Heart right ventricle (tissue), 16 donors: ENCODE results near the gene ARRDC4. TPM values are rescaled to one million over a fixed set of nuclear protein-coding genes. Genes with fewer than 3 reads are reported as not detected.

Source experiments
- ATAC-seq, 8 donors: fragments of 200-7000 bp; cut with Tn5 transposase; one replicate each; pipeline ENCODE4 v1.9.1; 2020; ENCODE audit warnings: mild to moderate bottlenecking in 8 of 8, moderate library complexity in 8 of 8, moderate number of reproducible peaks in 1 of 8
- DNase-seq, 2 donors: peaks; one replicate each; pipeline ENCODE4 v3.0.0-alpha.2; 2020
- H3K27ac ChIP-seq, 10 donors: fragments of 200-600 bp; sonication (generic) in 2 of 10; one replicate each; pipeline versions ENCODE4 v1.5.0 to v1.8.0; 2020 to 2022; ENCODE audit warnings: mild to moderate bottlenecking in 3 of 10
- H3K27me3 ChIP-seq, 7 donors: fragments of 200-600 bp; one replicate each; pipeline ENCODE4 v1.8.0; 2021 to 2022; ENCODE audit warnings: mild to moderate bottlenecking in 2 of 7
- H3K36me3 ChIP-seq, 9 donors: fragments of 200-600 bp; sonication (generic) in 1 of 9; one replicate each; pipeline versions ENCODE4 v1.5.0 to v1.8.0; 2020 to 2022; ENCODE audit warnings: mild to moderate bottlenecking in 2 of 9
- H3K4me1 ChIP-seq, 9 donors: fragments of 200-600 bp; sonication (generic) in 1 of 9; one replicate each; pipeline versions ENCODE4 v1.5.0 to v1.8.0; 2020 to 2022; ENCODE audit warnings: mild to moderate bottlenecking in 4 of 9
- H3K4me3 ChIP-seq, 10 donors: fragments of 200-600 bp; sonication (generic) in 2 of 10; one replicate each; pipeline versions ENCODE4 v1.5.0 to v1.8.0; 2020 to 2022; ENCODE audit warnings: mild to moderate bottlenecking in 7 of 10, moderate library complexity in 2 of 10
- H3K9me3 ChIP-seq, 11 donors: fragments of 200-600 bp in 10 of 11; sonication (generic) in 2 of 11; one replicate each; pipeline versions ENCODE4 v1.5.0 to v1.8.0; 2013 to 2022; ENCODE audit warnings: mild to moderate bottlenecking in 2 of 11, control low read depth in 1 of 11, moderate library complexity in 1 of 11
- CTCF ChIP-seq, 9 donors: fragments of 200-600 bp; sonication (generic) in 2 of 9; IDR thresholded peaks; one replicate each; pipeline versions ENCODE4 v1.5.0 to v1.8.0; 2021 to 2022; ENCODE audit warnings: antibody characterized with exemption in 9 of 9, mild to moderate bottlenecking in 5 of 9, moderate library complexity in 1 of 9
- WGBS, 2 donors: extraction: QIAGEN DNeasy Blood & Tissue Kit; methylation state at CpG; one replicate each; pipeline ENCODE4 v1.1.7; 2013; ENCODE audit warnings: inconsistent platforms in 1 of 2; 5-methylcytosine and 5-hydroxymethylcytosine counted together
- intact Hi-C, 10 donors: fragments of 100-400 bp; cut with DNase I; formaldehyde crosslinking; loops; one replicate each; pipeline versions ENCODE4 v1.11.1 to v1.14.2; 2022
- polyA plus RNA-seq, 2 donors: library from polyadenylated mRNA; stranded (reverse); fragments of 200-250 nt; gene quantifications; one replicate each; pipeline ENCODE4 v1.2.3, GENCODE V29; 2013
- total RNA-seq, 10 donors: library from RNA; stranded (reverse); fragmentation: NEBNext Ultra II Directional in 3 of 10; extraction: Animal tissue kit (Norgen Biotek cat#: 25700) in 3 of 10; gene quantifications; one replicate each; pipeline versions ENCODE4 v1.2.1 to v1.2.4, GENCODE V29; 2021 to 2023
- donor health status: Arrhythmogenic right ventricular cardiomyopathy.
- donor health status: ischemic (EF 13 %, LVEDD 7.1; RV severe dilation, severe dysfunction).
- donor health status: healthy with polysubstance abuse.
- donor health status: DM: no; HTN: yes; CAD: no.
- donor health status: DM: no; HTN: no; CAD: no.
- donor health status: ischemic (EF 25% LVEDD 6.9; RV normal size, moderate dysfunction).
- donor health status: ischemic (EF 25% LVEDD 5.7; RV mildly dilated, moderate dysfunction).
- donor health status: healthy.
- donor health status: DM: yes; HTN: yes; CAD: no.
- donor health status: Ischemic cardiomyopathy.
- donor health status: ischemic (EF 35%, LVEDD 5.7; RV mildly dilated, moderate dysfunction).
- donor health status: nonischemic (EF 11% LVEDD 7.7; RV severe dilation, severe dysfunction).
- donor health status: DM: yes; HTN: yes; CAD: no.
- donor health status: PGD.
- donor health status: ischemic (EF 29% LVEDD 5.4; RV normal size, mild dysfunction).
- donor health status: nonischemic (EF 23%, LVEDD 6.1; RV moderate dilation, normal function).

ARRDC4 gene
- total and polyA plus RNA-seq, 12 donors = 8.2 to 26.4 (median 14.5) TPM

DNA sequence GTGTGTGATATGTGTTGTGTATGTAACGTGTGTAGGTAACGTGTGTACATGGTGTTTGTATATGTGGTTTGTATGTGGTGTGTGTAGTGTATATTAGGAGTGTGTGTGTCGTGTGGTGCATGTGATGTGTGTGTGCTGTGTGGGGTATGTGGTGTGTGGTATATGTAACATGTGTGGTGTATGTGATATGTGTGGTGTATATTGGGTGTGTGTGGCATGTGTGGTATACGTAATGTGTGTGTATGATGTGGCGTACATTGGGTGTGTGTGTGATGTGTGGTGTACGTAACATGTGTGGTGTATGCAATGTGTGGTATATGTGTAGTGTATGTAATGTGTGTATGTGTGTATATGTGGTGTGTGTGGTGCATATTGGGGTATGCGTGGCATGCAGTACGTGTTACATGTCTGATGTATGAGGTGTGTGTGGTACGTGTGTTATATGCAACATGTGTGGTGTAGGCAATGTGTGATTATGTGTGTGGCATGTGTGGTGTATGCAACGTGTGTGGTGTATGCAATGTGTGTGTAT lies 41.2 kb downstream of the ARRDC4 start:
- WGBS, 2 donors = 97% methylated on average over 10 of the region's 10 CpGs
- no peak for ATAC-seq
- no peaks in the 10 kb centered on the region for H3K4me1 ChIP-seq
- TF ChIP-seq CTCF (IDR thresholded peaks at IDR 0.05) = no peak
- no peaks in the 10 kb centered on the region for H3K36me3 ChIP-seq
- intact Hi-C loops = loop anchor here in 1 of 10 donors (1.0 kb wide), 1 partner anchor 8 kb away; no protein-coding TSS in a partner anchor
- DNase-seq = no peak
- H3K27me3 ChIP-seq = peaks cover 0 to 4% (median 0%) of the 10 kb centered on the region in 7 donors
- no peaks in the 10 kb centered on the region for H3K9me3 ChIP-seq
- H3K27ac ChIP-seq = no peak overlapping the region
- H3K4me3 ChIP-seq = no peak overlapping the region

- intact Hi-C loops = no loop called here
- Histone ChIP-seq H3K27ac (no peak overlapping the region), H3K36me3 (no peaks in the 10 kb centered on the region), H3K27me3 (peaks cover 0 to 4% (median 0%) of the 10 kb centered on the region in 7 donors), H3K9me3 (no peaks in the 10 kb centered on the region), H3K4me3 (no peak overlapping the region), H3K4me1 (no peaks in the 10 kb centered on the region)
- ATAC-seq = no peak
- no peak for TF ChIP-seq CTCF (IDR thresholded peaks at IDR 0.05)
- 96 to 98% methylated on average over 3 of the region's 3 CpGs for WGBS, 2 donors
- DNase-seq = no peak
Observed at GRCh38 chr15:98002419-98002818, 41.9 kb downstream of the ARRDC4 start.

GRCh38 chr15:98002866-98003265 lies 42.4 kb downstream of the ARRDC4 start:
- intact Hi-C loops = no loop called here
- WGBS, 2 donors = 76 to 81% methylated on average over 4 of the region's 4 CpGs
- H3K4me1 ChIP-seq = no peaks in the 10 kb centered on the region
- TF ChIP-seq CTCF (IDR thresholded peaks at IDR 0.05) = no peak
- peaks cover 0 to 4% (median 0%) of the 10 kb centered on the region in 7 donors for H3K27me3 ChIP-seq
- no peaks in the 10 kb centered on the region for H3K9me3 ChIP-seq
- no peak for ATAC-seq
- H3K27ac ChIP-seq = no peak overlapping the region
- no peak overlapping the region for H3K4me3 ChIP-seq
- DNase-seq = no peak
- no peaks in the 10 kb centered on the region for H3K36me3 ChIP-seq

DNA sequence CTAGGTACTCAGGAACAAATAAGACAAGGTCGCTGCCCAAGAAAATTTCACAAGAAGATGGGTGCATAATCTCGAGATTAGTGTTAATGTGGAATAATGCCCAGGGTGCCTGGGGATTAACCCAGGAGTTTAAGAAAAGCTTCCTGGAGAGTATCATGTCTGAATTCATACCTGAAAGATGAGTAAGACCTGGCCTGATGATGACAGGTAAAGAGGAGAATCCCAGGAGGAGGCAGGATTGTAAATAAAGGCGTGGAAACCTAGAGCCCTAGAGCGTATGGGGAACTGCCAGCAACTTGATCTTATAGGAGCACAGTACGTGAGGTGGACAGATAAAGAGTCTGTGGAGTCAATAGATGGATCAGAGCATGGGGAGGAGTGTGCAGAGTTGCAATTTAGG lies 43.0 kb downstream of the ARRDC4 start:
- Histone ChIP-seq H3K9me3 (no peaks in the 10 kb centered on the region), H3K36me3 (no peaks in the 10 kb centered on the region), H3K27ac (no peak overlapping the region), H3K27me3 (peaks cover 0 to 4% (median 0%) of the 10 kb centered on the region in 7 donors), H3K4me1 (no peaks in the 10 kb centered on the region), H3K4me3 (no peak overlapping the region)
- ATAC-seq = no peak
- no peak for DNase-seq
- intact Hi-C loops = no loop called here
- no peak for TF ChIP-seq CTCF (IDR thresholded peaks at IDR 0.05)
- 76 to 84% methylated on average over 5 of the region's 5 CpGs for WGBS, 2 donors
